Right hindlimb (tissue), 1 donor: ENCODE data around the gene GSTT2B.
"Not testable (repeated sequence)": the region's sequence is repeated elsewhere in the genome, so short reads cannot be mapped to it uniquely, and the experiment has no call there.

ENCODE experiments used
- DNase-seq: peaks from one replicate; pipeline ENCODE4 v3.0.0-alpha.2; 2018

GSTT2B gene

DNA sequence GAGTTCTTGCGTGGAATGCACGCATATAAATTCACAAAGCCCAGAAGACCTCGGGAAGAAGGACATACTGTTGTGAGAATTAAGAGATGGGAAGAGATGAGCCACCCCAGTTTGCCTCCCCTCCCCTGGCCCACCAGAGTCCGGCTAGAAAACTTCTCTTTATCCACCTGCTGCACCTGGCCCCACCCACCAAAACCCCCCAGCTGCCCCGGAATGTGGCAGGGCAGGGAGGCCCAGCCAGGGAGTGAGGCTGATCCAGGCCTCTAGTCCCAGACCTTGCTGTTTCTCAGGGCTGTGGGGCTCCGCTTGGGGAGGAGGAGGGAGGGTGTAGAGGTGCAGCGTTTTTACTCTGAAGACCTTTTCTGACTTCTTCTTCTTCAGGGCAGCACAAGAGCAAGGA is 19.6 kb upstream of the GSTT2B start:
- DNase-seq = not testable (repeated sequence)

- DNase-seq = not testable (repeated sequence)
Observed at GRCh38 chr22:23979557-23980240, 18.7 kb upstream of the GSTT2B start, which contains the start of gene GSTT2. Gene GSTT2, plus strand, starts transcription at chr22:23980134.

GRCh38 chr22:23977304-23977703 is 16.3 kb upstream of the GSTT2B start:
- DNase-seq = not testable (repeated sequence)

GRCh38 chr22:23974836-23975352 is 13.9 kb upstream of the GSTT2B start:
- DNase-seq = not testable (repeated sequence)

DNA sequence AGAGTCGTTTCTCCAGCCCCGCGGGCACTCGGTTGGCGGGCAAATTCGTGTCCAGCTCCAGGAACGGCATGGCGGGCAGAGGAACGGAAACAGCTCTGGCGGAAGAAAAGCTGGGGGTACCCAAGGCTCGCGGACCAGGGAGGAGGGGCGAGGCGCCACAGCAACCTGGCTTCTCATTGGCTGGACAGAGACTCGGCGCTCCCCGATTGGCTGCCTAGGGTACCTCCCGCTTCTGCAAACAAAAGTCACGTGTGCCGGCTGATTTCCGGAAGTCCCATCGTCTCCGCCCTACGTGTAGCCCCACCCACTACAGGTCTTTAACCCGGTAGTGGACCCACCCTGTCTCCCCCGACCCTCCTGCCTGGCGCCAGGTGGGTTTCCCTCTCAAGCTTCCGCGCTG is 13.3 kb upstream of the GSTT2B start, which contains the start of gene DDT:
DDT (minus strand) TSS at position 97 of the 400 bp plus-strand sequence; CDS start at position 70, 27 bp downstream.
- DNase-seq = not testable (repeated sequence)

GRCh38 chr22:23971927-23972326 is 10.9 kb upstream of the GSTT2B start:
- not testable (repeated sequence) for DNase-seq

DNA sequence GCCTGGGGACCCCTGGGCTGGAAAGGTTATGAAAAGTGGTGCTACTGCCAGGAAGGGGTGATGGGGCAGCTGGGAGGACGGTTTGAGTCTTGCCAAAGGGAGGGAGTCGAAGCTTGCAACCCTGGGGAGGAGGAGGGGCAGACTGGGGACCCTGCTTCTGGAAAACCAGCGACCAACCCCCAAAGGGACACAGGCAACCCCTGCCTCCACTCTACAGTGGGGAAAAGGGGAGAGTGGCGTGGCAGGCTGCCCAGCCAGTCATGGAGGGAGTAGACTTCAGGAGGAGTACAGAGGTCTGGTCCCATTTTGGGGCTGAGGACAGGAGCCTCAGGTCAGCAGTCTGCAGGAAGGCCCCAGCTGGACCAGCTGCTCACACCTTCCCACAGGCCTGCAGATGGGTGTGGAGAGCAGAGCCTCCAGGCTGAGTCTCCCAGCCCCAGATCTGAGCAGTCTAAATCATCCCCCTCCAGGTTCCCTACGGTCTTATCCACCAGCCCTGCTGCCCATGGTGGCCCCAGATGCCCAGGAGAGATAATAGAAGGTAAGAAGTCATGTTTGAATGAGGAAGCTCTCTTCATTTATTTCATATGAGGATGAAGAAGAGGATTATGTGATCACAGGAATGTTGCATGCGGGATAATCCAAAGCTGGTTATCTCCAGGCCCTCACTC is 10.0 kb upstream of the GSTT2B start:
- no peak for DNase-seq

GRCh38 chr22:23970201-23970641 is 9.2 kb upstream of the GSTT2B start:
- no peak for DNase-seq

- no peak for DNase-seq
Observed at GRCh38 chr22:23969071-23969470, 8.1 kb upstream of the GSTT2B start.

DNA sequence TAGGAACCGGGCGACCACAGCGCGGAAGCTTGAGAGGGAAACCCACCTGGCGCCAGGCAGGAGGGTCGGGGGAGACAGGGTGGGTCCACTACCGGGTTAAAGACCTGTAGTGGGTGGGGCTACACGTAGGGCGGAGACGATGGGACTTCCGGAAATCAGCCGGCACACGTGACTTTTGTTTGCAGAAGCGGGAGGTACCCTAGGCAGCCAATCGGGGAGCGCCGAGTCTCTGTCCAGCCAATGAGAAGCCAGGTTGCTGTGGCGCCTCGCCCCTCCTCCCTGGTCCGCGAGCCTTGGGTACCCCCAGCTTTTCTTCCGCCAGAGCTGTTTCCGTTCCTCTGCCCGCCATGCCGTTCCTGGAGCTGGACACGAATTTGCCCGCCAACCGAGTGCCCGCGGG is 5.6 kb upstream of the GSTT2B start, which contains the start of gene DDTL:
DDTL (plus strand) TSS at position 321 of the 400 bp plus-strand sequence; CDS start at position 348, 27 bp downstream.
- DNase-seq = not testable (repeated sequence)

DNA sequence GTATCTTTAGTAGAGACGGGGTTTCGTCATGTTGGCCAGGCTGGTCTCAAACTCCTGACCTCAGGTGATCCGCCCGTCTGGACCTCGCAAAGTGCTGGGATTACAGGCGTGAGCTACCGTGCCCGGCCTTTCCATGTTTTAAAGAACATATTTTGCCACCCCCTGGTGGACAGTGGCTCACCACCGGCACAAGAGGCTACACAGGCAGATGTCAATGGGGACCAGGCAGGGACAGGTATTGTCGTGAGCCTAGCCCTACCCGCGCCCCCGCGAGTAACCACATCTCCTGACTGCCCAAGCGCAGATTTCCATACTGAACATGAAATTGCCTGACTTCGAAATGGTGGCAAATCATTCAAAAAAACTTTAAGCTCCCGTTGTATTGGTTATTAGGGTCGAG is 5.1 kb upstream of the GSTT2B start:
- DNase-seq = not testable (repeated sequence)

DNA sequence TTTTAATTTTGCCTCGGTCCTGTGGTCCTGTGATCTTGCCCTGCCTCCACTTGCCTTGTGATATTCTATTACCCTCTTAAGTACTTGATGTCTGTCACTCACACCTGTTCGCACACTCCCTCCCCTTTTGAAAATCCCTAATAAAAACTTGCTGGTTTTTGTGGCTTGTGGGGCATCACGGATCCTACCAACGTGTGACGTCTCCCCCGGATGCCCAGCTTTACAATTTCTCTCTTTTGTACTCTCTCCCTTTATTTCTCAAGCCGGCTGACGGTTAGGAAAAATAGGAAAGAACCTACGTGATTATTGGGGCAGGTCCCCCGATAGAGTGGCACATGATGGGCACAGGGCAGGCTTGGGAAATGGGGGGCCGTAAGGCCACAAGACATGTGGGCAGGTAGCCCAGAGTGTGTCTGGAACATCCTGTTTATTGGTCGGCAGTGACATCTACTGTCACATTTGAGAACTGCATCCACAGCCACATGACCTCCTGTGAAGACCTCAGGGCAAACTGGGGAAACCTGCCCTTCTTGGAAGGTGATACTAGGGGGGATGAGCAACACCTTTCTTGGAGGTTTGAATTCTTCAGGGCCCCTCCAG is 4.6 kb downstream of the GSTT2B start:
- peak; percentile 55 for DNase-seq

- DNase-seq = not testable (repeated sequence)
Observed at GRCh38 chr22:23955886-23956285, 5.1 kb downstream of the GSTT2B start.

DNA sequence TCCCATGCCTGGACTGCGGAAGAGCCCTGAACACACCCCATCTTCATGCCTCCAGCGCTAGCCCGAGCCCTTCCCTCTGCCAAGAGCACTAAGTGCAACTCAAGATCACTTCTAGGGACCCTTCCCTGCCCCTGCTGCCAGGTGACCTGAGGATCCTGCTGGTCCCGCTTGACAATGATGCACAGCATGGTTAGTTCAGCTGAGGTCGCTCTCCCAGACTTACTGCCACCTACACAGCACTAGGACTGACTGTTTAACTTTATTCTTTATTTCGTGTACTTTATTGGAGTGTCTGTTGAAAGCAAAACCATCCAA is 6.0 kb downstream of the GSTT2B start:
- not testable (repeated sequence) for DNase-seq

DNA sequence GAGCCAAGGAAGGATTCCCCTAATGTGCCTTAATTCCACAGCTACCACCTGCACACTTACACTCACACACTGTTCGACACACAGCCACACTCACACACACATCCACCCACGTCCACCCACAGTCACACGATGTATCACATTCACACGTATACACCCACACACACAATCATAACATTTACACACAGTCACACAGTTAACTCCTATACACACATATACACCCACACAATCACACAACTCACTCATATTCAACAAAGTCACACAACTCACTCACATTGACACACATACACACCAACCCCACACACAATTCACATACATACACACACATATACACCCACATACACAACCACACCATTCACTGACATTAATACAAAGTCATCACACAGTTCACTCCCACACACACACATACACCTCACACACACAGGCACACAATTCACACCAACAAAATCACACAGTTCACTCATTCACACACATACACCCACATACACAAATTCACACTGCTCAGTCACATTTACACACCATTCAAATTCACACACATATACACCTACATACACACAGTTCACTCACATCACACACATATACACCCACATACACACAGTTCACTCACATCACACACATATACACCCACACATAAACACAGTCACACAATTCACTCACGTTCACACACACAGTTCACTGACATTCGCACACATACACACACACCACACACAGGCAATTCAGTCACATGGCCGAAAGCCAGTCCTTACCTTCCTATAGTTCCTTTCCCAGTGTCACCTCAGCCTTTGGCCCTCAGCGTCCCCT is 6.6 kb downstream of the GSTT2B start:
- not testable (repeated sequence) for DNase-seq

- not testable (repeated sequence) for DNase-seq
Observed at GRCh38 chr22:23953485-23953884, 7.5 kb downstream of the GSTT2B start.

GRCh38 chr22:23952794-23953405 is 8.1 kb downstream of the GSTT2B start:
- not testable (repeated sequence) for DNase-seq

DNA sequence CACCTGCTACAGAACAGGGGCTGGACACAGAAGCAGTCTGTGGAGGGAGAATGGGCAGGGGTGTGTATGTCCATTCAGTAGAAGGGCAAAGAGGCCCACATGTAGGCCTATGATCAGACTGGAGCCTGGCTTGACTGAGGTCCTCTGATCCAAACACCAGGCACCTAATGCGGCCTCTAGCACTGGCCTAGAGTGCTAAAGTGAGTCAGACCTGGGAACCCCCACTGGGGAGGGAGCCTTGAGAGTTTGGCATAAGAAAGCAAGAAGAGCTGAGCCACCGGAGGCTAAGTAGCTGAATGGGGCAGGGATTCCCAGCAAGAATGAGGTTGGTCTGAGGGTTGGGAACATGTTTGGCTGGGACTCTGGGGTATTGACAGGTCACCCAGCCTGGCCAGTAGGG is 9.6 kb downstream of the GSTT2B start:
- DNase-seq = not testable (repeated sequence)

- DNase-seq = not testable (repeated sequence)
Observed at GRCh38 chr22:23949764-23950163, 11.2 kb downstream of the GSTT2B start.

DNA sequence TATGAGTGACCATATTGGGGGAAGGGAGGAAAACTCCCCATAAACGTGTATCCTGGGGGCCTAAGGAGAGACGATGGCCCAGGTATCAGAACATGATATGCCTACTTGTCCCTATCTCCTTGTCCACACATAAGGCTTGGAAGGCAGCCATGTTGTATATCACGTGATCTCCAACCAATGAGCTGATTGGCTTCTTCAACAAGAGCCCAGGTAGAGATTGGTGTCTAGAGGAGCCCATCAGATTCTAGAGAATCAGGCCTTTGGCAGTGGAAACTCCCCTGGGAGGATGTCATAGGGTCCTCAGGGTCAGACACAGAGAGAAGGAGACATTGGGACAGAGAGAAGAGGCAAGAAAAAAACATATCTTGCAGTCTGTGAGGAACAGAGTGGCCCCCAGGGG is 13.6 kb downstream of the GSTT2B start:
- DNase-seq = not testable (repeated sequence)

GRCh38 chr22:23940166-23940565 is 20.8 kb downstream of the GSTT2B start:
- DNase-seq = not testable (repeated sequence)

- DNase-seq = no peak
Observed at GRCh38 chr22:23939017-23939357, 22.0 kb downstream of the GSTT2B start.
